Erythroblast (primary cell): ENCODE data around the gene FOXC1.

ENCODE experiments used
- GATA1 ChIP-seq: IDR thresholded peaks from 2 replicates; pipeline ENCODE4 v1.6.1; 2011; ENCODE audit warnings: low read depth, mild to moderate bottlenecking, control low read depth, low read length, moderate library complexity
- POLR2A ChIP-seq: IDR thresholded peaks from 2 replicates; pipeline ENCODE4 v1.6.1; 2011; ENCODE audit warnings: mild to moderate bottlenecking, low read length

DNA sequence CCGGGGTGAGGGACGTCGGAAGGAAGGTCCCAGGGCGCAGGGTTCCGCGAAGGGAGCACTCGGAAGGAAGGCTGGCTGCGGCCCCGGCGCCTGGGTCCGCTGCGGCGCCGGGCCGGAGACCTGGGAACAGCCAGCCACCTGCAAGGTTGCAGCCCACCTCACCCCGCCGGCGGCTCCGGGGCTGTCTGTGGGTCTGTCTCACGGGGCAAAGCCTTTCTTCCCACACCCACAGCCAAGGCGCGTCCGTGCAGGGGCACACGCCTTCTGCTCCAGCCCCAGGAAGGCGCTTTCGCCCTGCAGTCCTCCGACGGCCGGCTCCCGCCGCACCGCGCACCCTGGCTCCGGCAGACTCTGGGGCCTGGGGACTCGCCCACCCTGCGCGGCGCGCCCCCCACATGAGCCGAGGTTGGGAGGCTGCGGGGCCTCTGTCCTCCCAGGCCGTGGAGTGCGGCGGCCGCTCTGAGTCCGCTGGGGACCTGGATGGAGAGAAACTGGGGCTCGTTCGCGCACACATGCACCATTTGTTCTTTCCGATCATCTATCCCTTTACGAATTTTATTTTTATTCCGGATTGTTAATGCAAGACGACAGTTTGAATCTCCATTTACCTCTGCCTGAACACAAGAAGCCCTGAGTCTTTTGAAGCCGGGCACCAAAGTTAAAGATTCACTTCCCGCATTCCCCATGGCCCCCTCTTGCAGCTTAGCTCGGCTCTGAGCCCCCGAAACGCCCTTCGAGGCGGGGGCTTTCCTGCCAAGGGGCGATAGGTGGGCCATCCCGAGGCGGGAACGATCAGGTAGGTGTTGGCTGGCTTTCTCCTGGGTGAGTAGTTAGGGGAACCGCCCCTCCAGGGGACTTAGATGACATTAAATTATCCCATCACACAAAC lies 4.5 kb upstream of the FOXC1 start:
- TF ChIP-seq POLR2A (no peak), GATA1 (no peak)
